ENCODE measurements around the gene USP53. TPM values are rescaled to one million over a fixed set of nuclear protein-coding genes. Genes with fewer than 3 reads are reported as not detected.

Gene USP53
- total RNA-seq, 1 donor from 2014 or later = 32.3 TPM

GRCh38 chr4:119233191-119233590 is 20.7 kb downstream of the USP53 start:
- H3K9ac ChIP-seq (ENCODE audit: low read length) = no peak overlapping the region
- no peaks in the 10 kb centered on the region for H3K9me3 ChIP-seq (ENCODE audit: insufficient read depth, low read depth, low read length)
- no peak overlapping the region for H3K27ac ChIP-seq (ENCODE audit: low read depth, low read length)
- H3K9me3 Mint-ChIP-seq (ENCODE audit: unreplicated experiment) = no peaks in the 10 kb centered on the region
- H3K27ac Mint-ChIP-seq (ENCODE audit: unreplicated experiment) = no peak overlapping the region
- FAIRE-seq (no peak), DNase-seq (ENCODE audit: low read depth) (no peak)
- peaks cover 5% of the 10 kb centered on the region for H3K36me3 Mint-ChIP-seq (ENCODE audit: low read depth, unreplicated experiment)
- no peaks in the 10 kb centered on the region for H3K36me3 ChIP-seq (ENCODE audit: insufficient read depth, low read length)
- H3K4me2 ChIP-seq (ENCODE audit: low read length) = no peak overlapping the region
- no peak overlapping the region for H2AFZ ChIP-seq (ENCODE audit: low read depth, low read length)
- TF ChIP-seq CTCF (IDR thresholded peaks at IDR 0.05; ENCODE audit: insufficient read depth, low read depth, low read length) = no peak
- TF ChIP-seq EZH2 (IDR thresholded peaks at IDR 0.05; ENCODE audit: insufficient read depth, low read length) = no peak
- no peaks in the 10 kb centered on the region for H4K20me1 ChIP-seq (ENCODE audit: insufficient read depth, low read length)
- peaks cover 28% of the 10 kb centered on the region for H3K79me2 ChIP-seq (ENCODE audit: insufficient read depth, low read length)
- H3K4me1 ChIP-seq (ENCODE audit: insufficient read depth, low read length) = peaks cover 10% of the 10 kb centered on the region
- H3K4me3 Mint-ChIP-seq (ENCODE audit: unreplicated experiment) = no peak overlapping the region
- H3K4me1 Mint-ChIP-seq (ENCODE audit: low read depth, unreplicated experiment) = peaks cover 11% of the 10 kb centered on the region
- no peak overlapping the region for H3K4me3 ChIP-seq (ENCODE audit: insufficient read depth, low read depth, low read length)
- no peaks in the 10 kb centered on the region for H3K27me3 ChIP-seq (ENCODE audit: insufficient read depth, low read length)
- H3K27me3 Mint-ChIP-seq (ENCODE audit: low read depth, unreplicated experiment) = no peaks in the 10 kb centered on the region

- no peak overlapping the region for H3K27ac ChIP-seq (ENCODE audit: low read depth, low read length)
- H3K4me3 ChIP-seq (ENCODE audit: insufficient read depth, low read depth, low read length) = no peak overlapping the region
- no peak for DNase-seq (ENCODE audit: low read depth)
- H3K9me3 ChIP-seq (ENCODE audit: insufficient read depth, low read depth, low read length) = no peaks in the 10 kb centered on the region
- no peaks in the 10 kb centered on the region for H3K36me3 ChIP-seq (ENCODE audit: insufficient read depth, low read length)
- no peak overlapping the region for H3K9ac ChIP-seq (ENCODE audit: low read length)
- H3K4me1 ChIP-seq (ENCODE audit: insufficient read depth, low read length) = peaks cover 10% of the 10 kb centered on the region
- H3K27me3 Mint-ChIP-seq (ENCODE audit: low read depth, unreplicated experiment) = no peaks in the 10 kb centered on the region
- TF ChIP-seq CTCF (IDR thresholded peaks at IDR 0.05; ENCODE audit: insufficient read depth, low read depth, low read length) (no peak), EZH2 (IDR thresholded peaks at IDR 0.05; ENCODE audit: insufficient read depth, low read length) (no peak)
- peaks cover 11% of the 10 kb centered on the region for H3K4me1 Mint-ChIP-seq (ENCODE audit: low read depth, unreplicated experiment)
- no peak overlapping the region for H3K4me3 Mint-ChIP-seq (ENCODE audit: unreplicated experiment)
- no peaks in the 10 kb centered on the region for H3K27me3 ChIP-seq (ENCODE audit: insufficient read depth, low read length)
- H3K36me3 Mint-ChIP-seq (ENCODE audit: low read depth, unreplicated experiment) = peaks cover 6% of the 10 kb centered on the region
- H4K20me1 ChIP-seq (ENCODE audit: insufficient read depth, low read length) = no peaks in the 10 kb centered on the region
- H3K9me3 Mint-ChIP-seq (ENCODE audit: unreplicated experiment) = no peaks in the 10 kb centered on the region
- peak overlapping the region; percentile 16 for H3K4me2 ChIP-seq (ENCODE audit: low read length)
- H3K27ac Mint-ChIP-seq (ENCODE audit: unreplicated experiment) = no peak overlapping the region
- H3K79me2 ChIP-seq (ENCODE audit: insufficient read depth, low read length) = peaks cover 25% of the 10 kb centered on the region
- H2AFZ ChIP-seq (ENCODE audit: low read depth, low read length) = no peak overlapping the region
- no peak for FAIRE-seq
These were observed 21.2 kb downstream of the USP53 start for GRCh38 chr4:119233750-119234149.

GRCh38 chr4:119237201-119237600 is 24.7 kb downstream of the USP53 start:
- Histone ChIP-seq H4K20me1 (ENCODE audit: insufficient read depth, low read length) (no peaks in the 10 kb centered on the region), H3K4me3 (ENCODE audit: insufficient read depth, low read depth, low read length) (no peak overlapping the region), H2AFZ (ENCODE audit: low read depth, low read length) (no peak overlapping the region), H3K27ac (ENCODE audit: low read depth, low read length) (no peak overlapping the region), H3K4me1 (ENCODE audit: insufficient read depth, low read length) (peaks cover 10% of the 10 kb centered on the region), H3K79me2 (ENCODE audit: insufficient read depth, low read length) (peaks cover 9% of the 10 kb centered on the region), H3K4me2 (ENCODE audit: low read length) (no peak overlapping the region), H3K9ac (ENCODE audit: low read length) (no peak overlapping the region), H3K27me3 (ENCODE audit: insufficient read depth, low read length) (no peaks in the 10 kb centered on the region), H3K36me3 (ENCODE audit: insufficient read depth, low read length) (peaks cover 6% of the 10 kb centered on the region), H3K9me3 (ENCODE audit: insufficient read depth, low read depth, low read length) (no peaks in the 10 kb centered on the region)
- H3K4me3 Mint-ChIP-seq (ENCODE audit: unreplicated experiment) = no peak overlapping the region
- DNase-seq (ENCODE audit: low read depth) (no peak), FAIRE-seq (no peak)
- peaks cover 10% of the 10 kb centered on the region for H3K4me1 Mint-ChIP-seq (ENCODE audit: low read depth, unreplicated experiment)
- no peak for TF ChIP-seq CTCF (IDR thresholded peaks at IDR 0.05; ENCODE audit: insufficient read depth, low read depth, low read length)
- no peak for TF ChIP-seq EZH2 (IDR thresholded peaks at IDR 0.05; ENCODE audit: insufficient read depth, low read length)
- H3K36me3 Mint-ChIP-seq (ENCODE audit: low read depth, unreplicated experiment) = peaks cover 3% of the 10 kb centered on the region
- H3K9me3 Mint-ChIP-seq (ENCODE audit: unreplicated experiment) = no peaks in the 10 kb centered on the region
- no peaks in the 10 kb centered on the region for H3K27me3 Mint-ChIP-seq (ENCODE audit: low read depth, unreplicated experiment)
- H3K27ac Mint-ChIP-seq (ENCODE audit: unreplicated experiment) = no peak overlapping the region
